Hepatocyte (in vitro differentiated cells): ENCODE results near the gene OPTC. TPM values are rescaled to one million over a fixed set of nuclear protein-coding genes. Genes with fewer than 3 reads are reported as not detected.
"Not testable (repeated sequence)": the region's sequence is repeated elsewhere in the genome, so short reads cannot be mapped to it uniquely, and the experiment has no call there.

Experiments
- DNase-seq: peaks from one replicate; pipeline ENCODE4 v3.0.0-alpha.2; 2016; ENCODE audit warnings: low spot score
- H2AFZ ChIP-seq: fragments of 200-600 bp; sonication (generic); 2 replicates; pipeline ENCODE4 v1.6.0; 2016; ENCODE audit warnings: antibody characterized with exemption, mild to moderate bottlenecking
- H3K27ac ChIP-seq: fragments of 200-600 bp; sonication (generic); 2 replicates; pipeline ENCODE4 v1.5.1; 2016; ENCODE audit warnings: mild to moderate bottlenecking
- H3K27me3 ChIP-seq: fragments of 200-600 bp; sonication (generic); 2 replicates; pipeline ENCODE4 v1.6.1; 2016
- H3K36me3 ChIP-seq: fragments of 200-600 bp; sonication (generic); replicated peaks from 2 replicates; pipeline ENCODE4 v1.5.1; 2016; ENCODE audit warnings: low read depth; ENCODE audit not compliant: insufficient read depth
- H3K4me1 ChIP-seq: fragments of 200-600 bp; sonication (generic); 2 replicates; pipeline ENCODE4 v1.5.1; 2016; ENCODE audit warnings: mild to moderate bottlenecking, moderate library complexity; ENCODE audit not compliant: insufficient read depth
- H3K4me2 ChIP-seq: fragments of 200-600 bp; sonication (generic); 2 replicates; pipeline ENCODE4 v1.6.0; 2016
- H3K4me3 ChIP-seq: fragments of 200-600 bp; sonication (generic); 2 replicates; pipeline ENCODE4 v1.5.1; 2016; ENCODE audit warnings: mild to moderate bottlenecking
- H3K79me2 ChIP-seq: fragments of 200-600 bp; sonication (generic); 2 replicates; pipeline ENCODE4 v1.6.0; 2017; ENCODE audit warnings: mild to moderate bottlenecking
- H3K9me2 ChIP-seq: fragments of 200-600 bp; sonication (generic); replicated peaks from 2 replicates; pipeline ENCODE4 v1.6.0; 2017; ENCODE audit warnings: mild to moderate bottlenecking; ENCODE audit not compliant: insufficient read depth
- H3K9me3 ChIP-seq: fragments of 200-600 bp; sonication (generic); 2 replicates; pipeline ENCODE4 v1.5.1; 2016; ENCODE audit warnings: low read depth, mild to moderate bottlenecking
- H4K20me1 ChIP-seq: fragments of 200-600 bp; sonication (generic); 2 replicates; pipeline ENCODE4 v1.6.0; 2016; ENCODE audit warnings: mild to moderate bottlenecking; ENCODE audit not compliant: insufficient read depth, poor library complexity, severe bottlenecking
- EZH2 ChIP-seq: fragments of 200-600 bp; sonication (generic); IDR thresholded peaks from 2 replicates; pipeline ENCODE4 v1.6.1; 2016; ENCODE audit warnings: antibody characterized with exemption, mild to moderate bottlenecking, borderline replicate concordance
- EZH2phosphoT487 ChIP-seq: fragments of 200-600 bp; sonication (generic); IDR thresholded peaks from one replicate; pipeline ENCODE4 v1.6.1; 2018; ENCODE audit warnings: antibody characterized with exemption, mild to moderate bottlenecking, low read depth, moderate library complexity; ENCODE audit not compliant: unreplicated experiment, severe bottlenecking
- WGBS: methylation state at CpG from one replicate; pipeline ENCODE4 v1.1.6; 2016; ENCODE audit warnings: low lambda C conversion rate; ENCODE audit errors: missing lambda C conversion rate; 5-methylcytosine and 5-hydroxymethylcytosine counted together
- polyA plus RNA-seq: library from polyadenylated mRNA; unstranded; fragments of >200 nt; fragmentation: Nextera tagmentation; extraction: Ambion mirVana; gene quantifications from 2 replicates; pipeline ENCODE4 v1.2.1, GENCODE V29; 2016
- total RNA-seq: library from RNA; depleted of rRNA; stranded (reverse); fragments of >200 nt; gene quantifications from 2 replicates; pipeline ENCODE4 v1.2.3, GENCODE V29; 2014
- TF ChIP-seq, protein P1 (sequence below): fragments of 200-600 bp; sonication (generic); IDR thresholded peaks from 2 replicates; pipeline ENCODE4 v1.5.1; 2016; ENCODE audit warnings: antibody characterized with exemption, mild to moderate bottlenecking; ENCODE audit not compliant: poor library complexity

The OPTC gene
- total and polyA plus RNA-seq, 2 experiments from 2014 or later: 0.28 TPM; not detected in 1

GRCh38 chr1:203516906-203517305 lies 23.0 kb downstream of the OPTC start:
- Histone ChIP-seq H3K4me2 (no peak overlapping the region), H4K20me1 (no peaks in the 10 kb centered on the region), H3K9me2 (no peaks in the 10 kb centered on the region), H3K27me3 (no peaks in the 10 kb centered on the region), H3K4me3 (no peak overlapping the region), H3K9me3 (no peaks in the 10 kb centered on the region), H3K79me2 (no peaks in the 10 kb centered on the region), H3K27ac (no peak overlapping the region), H3K36me3 (no peaks in the 10 kb centered on the region), H3K4me1 (peaks cover 51% of the 10 kb centered on the region), H2AFZ (no peak overlapping the region)
- no peak for DNase-seq
- 56% methylated on average over 5 of the region's 5 CpGs for WGBS
- TF ChIP-seq, protein P1, sequence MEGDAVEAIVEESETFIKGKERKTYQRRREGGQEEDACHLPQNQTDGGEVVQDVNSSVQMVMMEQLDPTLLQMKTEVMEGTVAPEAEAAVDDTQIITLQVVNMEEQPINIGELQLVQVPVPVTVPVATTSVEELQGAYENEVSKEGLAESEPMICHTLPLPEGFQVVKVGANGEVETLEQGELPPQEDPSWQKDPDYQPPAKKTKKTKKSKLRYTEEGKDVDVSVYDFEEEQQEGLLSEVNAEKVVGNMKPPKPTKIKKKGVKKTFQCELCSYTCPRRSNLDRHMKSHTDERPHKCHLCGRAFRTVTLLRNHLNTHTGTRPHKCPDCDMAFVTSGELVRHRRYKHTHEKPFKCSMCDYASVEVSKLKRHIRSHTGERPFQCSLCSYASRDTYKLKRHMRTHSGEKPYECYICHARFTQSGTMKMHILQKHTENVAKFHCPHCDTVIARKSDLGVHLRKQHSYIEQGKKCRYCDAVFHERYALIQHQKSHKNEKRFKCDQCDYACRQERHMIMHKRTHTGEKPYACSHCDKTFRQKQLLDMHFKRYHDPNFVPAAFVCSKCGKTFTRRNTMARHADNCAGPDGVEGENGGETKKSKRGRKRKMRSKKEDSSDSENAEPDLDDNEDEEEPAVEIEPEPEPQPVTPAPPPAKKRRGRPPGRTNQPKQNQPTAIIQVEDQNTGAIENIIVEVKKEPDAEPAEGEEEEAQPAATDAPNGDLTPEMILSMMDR: no peak
- TF ChIP-seq EZH2 (no peak), EZH2phosphoT487 (no peak)

DNA sequence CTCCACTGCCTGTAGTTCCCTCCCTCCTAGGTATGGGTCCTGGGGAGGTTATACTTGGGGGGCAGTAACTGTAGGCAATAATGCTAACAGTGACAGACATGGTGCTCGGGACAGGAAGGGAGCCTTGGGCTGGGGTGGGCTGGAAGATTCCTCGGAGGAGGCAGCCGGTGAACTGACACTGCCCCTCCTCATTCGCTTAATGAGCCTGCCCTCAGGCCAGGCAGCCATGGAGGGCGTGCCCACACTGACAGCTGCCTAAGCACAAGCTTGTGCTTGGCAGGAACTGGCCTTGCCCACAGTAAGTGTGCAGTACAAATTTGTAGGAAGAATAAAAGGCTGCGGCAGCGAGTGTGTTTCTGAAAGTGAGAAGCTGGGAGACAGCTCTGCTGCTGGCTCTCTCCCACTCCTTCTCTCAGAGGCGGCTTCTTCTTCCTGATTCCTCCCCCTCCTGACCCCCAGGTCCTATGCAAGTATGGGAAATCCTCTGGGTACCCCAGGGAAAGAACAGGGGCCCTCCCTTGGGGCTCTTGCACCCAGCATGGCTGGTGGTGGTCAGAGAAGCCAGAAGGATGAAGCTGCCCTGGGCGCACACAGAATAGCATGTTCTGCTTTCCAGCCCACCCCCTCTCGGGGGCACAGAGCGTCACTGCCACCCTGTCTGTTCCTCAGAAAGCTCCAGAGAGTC lies 23.6 kb downstream of the OPTC start:
- 68% methylated on average over 11 of the region's 11 CpGs for WGBS
- no peak overlapping the region for H2AFZ ChIP-seq

GRCh38 chr1:203518139-203518538 lies 24.2 kb downstream of the OPTC start:
- 98% methylated on average over 4 of the region's 4 CpGs for WGBS

More for the DNA sequence above, 23.6 kb downstream of the OPTC start:
- Histone ChIP-seq H3K4me1 (peaks cover 46% of the 10 kb centered on the region), H3K27ac (peak overlapping the region; percentile 7), H3K27me3 (no peaks in the 10 kb centered on the region), H3K4me3 (no peak overlapping the region), H4K20me1 (no peaks in the 10 kb centered on the region), H3K9me2 (no peaks in the 10 kb centered on the region), H3K36me3 (no peaks in the 10 kb centered on the region), H3K9me3 (no peaks in the 10 kb centered on the region), H3K79me2 (no peaks in the 10 kb centered on the region), H3K4me2 (no peak overlapping the region)
- no peak for TF ChIP-seq EZH2phosphoT487
- TF ChIP-seq EZH2: no peak
- TF ChIP-seq, protein P1: no peak
- no peak for DNase-seq

DNA sequence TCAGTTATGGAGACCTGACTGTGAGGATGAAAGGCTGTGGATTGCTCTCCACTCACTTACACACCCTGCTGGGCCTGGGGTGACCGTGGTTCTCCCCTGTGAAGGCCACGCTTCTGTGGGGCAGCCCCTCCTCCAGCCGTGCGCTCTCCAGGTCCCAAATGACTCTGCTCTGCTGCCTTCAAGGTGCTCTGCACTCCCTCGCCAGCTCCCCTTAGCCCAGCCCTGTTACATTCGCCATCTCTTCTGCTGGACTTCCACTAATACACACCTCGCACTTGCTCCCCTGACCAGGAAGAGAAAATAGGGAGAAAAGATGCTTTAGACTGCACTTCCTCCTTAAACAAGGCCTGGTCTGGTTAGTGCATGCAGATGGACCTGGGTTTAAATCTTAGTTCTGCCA lies 24.6 kb downstream of the OPTC start:
- Histone ChIP-seq H3K9me2 (no peaks in the 10 kb centered on the region), H3K79me2 (no peaks in the 10 kb centered on the region), H3K4me3 (no peak overlapping the region), H3K27ac (peak overlapping the region; percentile 92), H3K36me3 (no peaks in the 10 kb centered on the region), H2AFZ (no peak overlapping the region), H4K20me1 (no peaks in the 10 kb centered on the region), H3K4me2 (peak overlapping the region; percentile 54), H3K4me1 (peaks cover 38% of the 10 kb centered on the region), H3K9me3 (no peaks in the 10 kb centered on the region), H3K27me3 (no peaks in the 10 kb centered on the region)
- DNase-seq: no peak
- no peak for TF ChIP-seq EZH2phosphoT487
- TF ChIP-seq, protein P1: no peak
- 86% methylated on average over 7 of the region's 7 CpGs for WGBS

More at GRCh38 chr1:203518139-203518538, 24.2 kb downstream of the OPTC start:
- H3K79me2 ChIP-seq, H4K20me1 ChIP-seq, H3K9me3 ChIP-seq, H3K9me2 ChIP-seq, DNase-seq, H2AFZ ChIP-seq, H3K4me3 ChIP-seq, H3K36me3 ChIP-seq, H3K27me3 ChIP-seq: not testable (repeated sequence)
- Histone ChIP-seq H3K4me2 (peak overlapping the region; percentile 54), H3K27ac (peak overlapping the region; percentile 92), H3K4me1 (peaks cover 42% of the 10 kb centered on the region)
